Suprapubic skin (tissue), 4 donors: ENCODE measurements around the gene INCENP. TPM values are rescaled to one million over a fixed set of nuclear protein-coding genes. Genes with fewer than 3 reads are reported as not detected.

Experiments used
- DNase-seq, 2 donors: peaks; one replicate each; pipeline ENCODE4 v3.0.0-alpha.2; 2019; ENCODE audit warnings: low spot score in 2 of 2
- H3K27ac ChIP-seq: fragments of 200-600 bp; sonication (generic); one replicate; pipeline ENCODE4 v1.5.1; 2019
- H3K27me3 ChIP-seq: fragments of 200-600 bp; sonication (generic); one replicate; pipeline ENCODE4 v1.5.1; 2019
- H3K36me3 ChIP-seq: fragments of 200-600 bp; sonication (generic); one replicate; pipeline ENCODE4 v1.5.1; 2019
- H3K4me1 ChIP-seq: fragments of 200-600 bp; sonication (generic); one replicate; pipeline ENCODE4 v1.5.1; 2019
- H3K4me3 ChIP-seq: fragments of 200-600 bp; sonication (generic); one replicate; pipeline ENCODE4 v1.5.1; 2019; ENCODE audit warnings: mild to moderate bottlenecking
- H3K9me3 ChIP-seq: fragments of 200-600 bp; sonication (generic); one replicate; pipeline ENCODE4 v1.5.1; 2019
- CTCF ChIP-seq, 2 donors: fragments of 200-600 bp in 1 of 2; fragments of 450-650 bp in 1 of 2; sonication (generic) in 1 of 2; IDR thresholded peaks; one replicate each; pipeline ENCODE4 v1.5.1; 2016 to 2019; ENCODE audit warnings: antibody characterized with exemption in 2 of 2, mild to moderate bottlenecking in 1 of 2, moderate library complexity in 1 of 2
- EP300 ChIP-seq: sonication (generic); formaldehyde crosslinking; IDR thresholded peaks from one replicate; pipeline ENCODE4 v1.6.1; 2017; ENCODE audit warnings: antibody characterized with exemption
- POLR2A ChIP-seq, 2 donors: fragments of 450-650 bp; IDR thresholded peaks; one replicate each; pipeline ENCODE4 v1.6.1; 2017; ENCODE audit warnings: antibody characterized with exemption in 2 of 2, mild to moderate bottlenecking in 2 of 2, moderate library complexity in 2 of 2
- POLR2AphosphoS5 ChIP-seq, 3 donors: sonication (generic); formaldehyde crosslinking; IDR thresholded peaks; one replicate each; pipeline ENCODE4 v1.6.1; 2017; ENCODE audit warnings: antibody characterized with exemption in 3 of 3
- WGBS: methylation state at CpG from one replicate; pipeline ENCODE4 v1.1.5; 2018; 5-methylcytosine and 5-hydroxymethylcytosine counted together
- total RNA-seq, 4 donors: library from RNA; depleted of rRNA; stranded (reverse); fragments of >200 nt; gene quantifications; one replicate each; pipeline ENCODE4 v1.1.0, GENCODE V29; 2016

The INCENP gene
- total RNA-seq, 4 donors from 2014 or later: 31.6 to 52.4 (median 33.9) TPM

- peaks cover 13% of the 10 kb centered on the region for H3K4me1 ChIP-seq
- no peaks in the 10 kb centered on the region for H3K9me3 ChIP-seq
- TF ChIP-seq POLR2AphosphoS5 (IDR thresholded peaks at IDR 0.05) (no peak), EP300 (no peak), POLR2A (IDR thresholded peaks at IDR 0.05) (no peak), CTCF (IDR thresholded peaks at IDR 0.05) (no peak)
- H3K27me3 ChIP-seq: no peaks in the 10 kb centered on the region
- H3K36me3 ChIP-seq: no peaks in the 10 kb centered on the region
- DNase-seq: no peak
- H3K27ac ChIP-seq: peak overlapping the region; percentile 67
- H3K4me3 ChIP-seq: peak overlapping the region; percentile 29
- 29% methylated on average over 5 of the region's 5 CpGs for WGBS
Measured at GRCh38 chr11:62105667-62106191, 18.1 kb upstream of the INCENP start.

GRCh38 chr11:62108017-62108750 lies 15.6 kb upstream of the INCENP start:
- Histone ChIP-seq H3K4me3 (no peak overlapping the region), H3K27me3 (no peaks in the 10 kb centered on the region), H3K9me3 (no peaks in the 10 kb centered on the region), H3K4me1 (peaks cover 23% of the 10 kb centered on the region), H3K36me3 (no peaks in the 10 kb centered on the region), H3K27ac (no peak overlapping the region)
- no peak for TF ChIP-seq EP300
- peak; percentile 75 to 78 for TF ChIP-seq CTCF (IDR thresholded peaks at IDR 0.05)
- no peak for DNase-seq
- WGBS: 42% methylated on average over 14 of the region's 14 CpGs

GRCh38 chr11:62108971-62109404 lies 14.8 kb upstream of the INCENP start:
- Histone ChIP-seq H3K4me1 (peaks cover 26% of the 10 kb centered on the region), H3K4me3 (no peak overlapping the region), H3K27me3 (no peaks in the 10 kb centered on the region), H3K36me3 (no peaks in the 10 kb centered on the region), H3K9me3 (no peaks in the 10 kb centered on the region), H3K27ac (no peak overlapping the region)
- WGBS: 59% methylated on average over 6 of the region's 6 CpGs
- TF ChIP-seq POLR2A (IDR thresholded peaks at IDR 0.05) (no peak), EP300 (no peak), POLR2AphosphoS5 (IDR thresholded peaks at IDR 0.05) (no peak), CTCF (IDR thresholded peaks at IDR 0.05) (no peak)
- DNase-seq: no peak

GRCh38 chr11:62115085-62115694 lies 8.6 kb upstream of the INCENP start:
- no peak for DNase-seq
- WGBS: 72% methylated on average over 5 of the region's 5 CpGs

More at GRCh38 chr11:62115085-62115694, 8.6 kb upstream of the INCENP start:
- Histone ChIP-seq H3K4me3 (no peak overlapping the region), H3K9me3 (no peaks in the 10 kb centered on the region), H3K27me3 (no peaks in the 10 kb centered on the region), H3K36me3 (no peaks in the 10 kb centered on the region), H3K27ac (no peak overlapping the region), H3K4me1 (peaks cover 14% of the 10 kb centered on the region)
- TF ChIP-seq CTCF (IDR thresholded peaks at IDR 0.05) (no peak), POLR2AphosphoS5 (IDR thresholded peaks at IDR 0.05) (no peak), EP300 (no peak), POLR2A (IDR thresholded peaks at IDR 0.05) (no peak)
